ENCODE results near the gene TMCC3. TPM values are rescaled to one million over a fixed set of nuclear protein-coding genes. Genes with fewer than 3 reads are reported as not detected.

TMCC3 gene
- total and polyA plus RNA-seq, 2 of the 13 experiments (the other 11 are each of a cell fraction or from before 2014, with no cell fraction given) = not detected

GRCh38 chr12:94536040-94536965 is 114.1 kb downstream of the TMCC3 start:
- Histone ChIP-seq H3K4me3 (replicated peaks in 1 of 3; ENCODE audit: insufficient read depth in 1 of 3, low read depth in 2 of 3, low read length in 3 of 3) (no peak overlapping the region), H3K36me3 (replicated peaks in 1 of 2; ENCODE audit: control insufficient read depth in 1 of 2, insufficient read depth in 2 of 2, low read length in 2 of 2) (no peaks in the 10 kb centered on the region), H4K20me1 (ENCODE audit: insufficient read depth, low read length) (no peaks in the 10 kb centered on the region), H3K9ac (ENCODE audit: insufficient read depth, low read depth, low read length) (no peak overlapping the region), H3K4me1 (ENCODE audit: insufficient read depth, low read length) (peaks cover 40% of the 10 kb centered on the region), H3K27ac (ENCODE audit: extremely low read length, insufficient read depth, low read length) (no peak overlapping the region), H3K4me2 (ENCODE audit: low read depth, low read length) (peak overlapping the region; percentile 41), H3K79me2 (ENCODE audit: insufficient read depth, low read length) (no peaks in the 10 kb centered on the region), H3K9me3 (ENCODE audit: low read length) (no peaks in the 10 kb centered on the region), H3K27me3 (ENCODE audit: control insufficient read depth in 1 of 2, insufficient read depth in 2 of 2, low read length in 2 of 2) (no peaks in the 10 kb centered on the region), H2AFZ (ENCODE audit: low read length) (no peak overlapping the region)
- DNase-seq (ENCODE audit: low spot score) (no peak), ATAC-seq (peak; percentile 52), FAIRE-seq (no peak)
- no TSS peak for BruUV-seq (replicated peaks)
- CTCF ChIA-PET (ENCODE audit: low intra/inter-chr PET ratio, low total read pairs) = no interaction called here
- in situ Hi-C loops (cut with HindIII; ENCODE audit: extremely low pct_ligation_motif_present, low pct_unique_long_range_greater_than_20kb) (no loop called here), intact Hi-C loops (cut with micrococcal nuclease; ENCODE audit: unreplicated experiment) (loop anchor here (10.0 kb wide), 1 partner anchor 232 kb away; no protein-coding TSS in a partner anchor)
- POLR2A ChIA-PET = interaction anchor here (0.6 kb wide), 1 partner anchor 1069 kb away, joined by 3 read pairs; no protein-coding TSS in a partner anchor
- no peak for TF ChIP-seq ZNF710 (CRISPR knock-in tag; IDR thresholded peaks at IDR 0.05; ENCODE audit: borderline replicate concordance)
- TF ChIP-seq CENPX (CRISPR knock-in tag; IDR thresholded peaks at IDR 0.05) = no peak
- TF ChIP-seq PHF20 (CRISPR knock-in tag; IDR thresholded peaks at IDR 0.05) = no peak
- TF ChIP-seq CBX1 (IDR thresholded peaks at IDR 0.05; ENCODE audit: low read depth) = no peak
- no peak for TF ChIP-seq HOXA7 (CRISPR knock-in tag; IDR thresholded peaks at IDR 0.05)
- TF ChIP-seq ZNF224 (CRISPR knock-in tag; IDR thresholded peaks at IDR 0.05) = no peak
- TF ChIP-seq FOXK2 (IDR thresholded peaks at IDR 0.05) = no peak
- no peak for TF ChIP-seq ZNF33B (CRISPR knock-in tag; IDR thresholded peaks at IDR 0.05)
- no peak for TF ChIP-seq ONECUT2 (CRISPR knock-in tag; IDR thresholded peaks at IDR 0.05)
- no peak for TF ChIP-seq CCAR2 (optimal IDR thresholded peaks at IDR 0.05; ENCODE audit: low read depth, low read length)
- TF ChIP-seq ZNF644 (CRISPR knock-in tag; IDR thresholded peaks at IDR 0.05; ENCODE audit: low read depth) = no peak
- TF ChIP-seq PAF1 (CRISPR knock-in tag; IDR thresholded peaks at IDR 0.05) = no peak
- no peak for TF ChIP-seq MTERF4 (CRISPR knock-in tag; IDR thresholded peaks at IDR 0.05)
- TF ChIP-seq SUZ12 (IDR thresholded peaks at IDR 0.05; ENCODE audit: low read depth, low read length) = no peak
- TF ChIP-seq ZNF670 (CRISPR knock-in tag; IDR thresholded peaks at IDR 0.05; ENCODE audit: borderline replicate concordance) = no peak
- WGBS (ENCODE audit: low lambda C conversion rate) = 24% methylated on average over 11 of the region's 11 CpGs
